Activated CD4-positive, alpha-beta T cell treated with anti-CD3 and anti-CD28 coated beads, Interleukin-2, amount 50 U/mL, for 1 hour (primary cell): ENCODE results near the gene RIMKLA.

Experiments used
- DNase-seq: peaks from one replicate; pipeline ENCODE4 v3.0.0-alpha.2; 2020

Gene RIMKLA

GRCh38 chr1:42379794-42380585 is 602 bp upstream of the RIMKLA start:
- DNase-seq, result no peak

- no peak for DNase-seq
These were observed 685 bp downstream of the RIMKLA start for GRCh38 chr1:42381280-42381673.

- no peak for DNase-seq
These were observed 4.7 kb downstream of the RIMKLA start for GRCh38 chr1:42385283-42385682.

- DNase-seq, result no peak
These were observed 5.5 kb downstream of the RIMKLA start for GRCh38 chr1:42386051-42386450.

- no peak for DNase-seq
These were observed 11.7 kb downstream of the RIMKLA start for GRCh38 chr1:42392255-42392654.

- no peak for DNase-seq
These were observed 12.6 kb downstream of the RIMKLA start for GRCh38 chr1:42392967-42393848.

- DNase-seq, result no peak
These were observed 18.9 kb downstream of the RIMKLA start for GRCh38 chr1:42399315-42400100.

- no peak for DNase-seq
These were observed 23.3 kb downstream of the RIMKLA start for GRCh38 chr1:42403880-42404400.

- DNase-seq, result no peak
These were observed 34.2 kb downstream of the RIMKLA start for GRCh38 chr1:42414551-42415496.

GRCh38 chr1:42417166-42417565 is 36.6 kb downstream of the RIMKLA start:
- no peak for DNase-seq

- no peak for DNase-seq
These were observed 37.9 kb downstream of the RIMKLA start for GRCh38 chr1:42418516-42418915.

GRCh38 chr1:42419126-42419821 is 38.7 kb downstream of the RIMKLA start:
- DNase-seq, result no peak

GRCh38 chr1:42420121-42420520 is 39.5 kb downstream of the RIMKLA start:
- DNase-seq, result no peak

- DNase-seq, result no peak
These were observed 40.5 kb downstream of the RIMKLA start for GRCh38 chr1:42420911-42421585.

GRCh38 chr1:42422737-42423136 is 42.1 kb downstream of the RIMKLA start:
- no peak for DNase-seq

- DNase-seq, result no peak
These were observed 43.1 kb downstream of the RIMKLA start for GRCh38 chr1:42423681-42424080.

GRCh38 chr1:42424201-42424600 is 43.6 kb downstream of the RIMKLA start:
- no peak for DNase-seq

- no peak for DNase-seq
These were observed 46.6 kb downstream of the RIMKLA start for GRCh38 chr1:42427240-42427639.

GRCh38 chr1:42429603-42430002 is 49.0 kb downstream of the RIMKLA start:
- no peak for DNase-seq
